Mammary epithelial cell (primary cell): Measurements from ENCODE around the gene HTT.

Experiments used
- EZH2 ChIP-seq: IDR thresholded peaks from 2 replicates; pipeline ENCODE4 v1.6.1; 2012; ENCODE audit warnings: low read length, inconsistent platforms, borderline replicate concordance
- TF ChIP-seq, protein P1 (sequence below), 2 donors: IDR thresholded peaks in 1 of 2; conservative IDR thresholded peaks in 1 of 2; 2 replicates each; pipeline ENCODE4 v1.5.1; 2011 to 2012; ENCODE audit warnings: inconsistent platforms in 2 of 2, low read length in 2 of 2, mild to moderate bottlenecking in 2 of 2, control low read depth in 1 of 2, low read depth in 1 of 2; ENCODE audit not compliant: insufficient read depth in 1 of 2; ENCODE audit errors: extremely low read depth in 1 of 2

DNA sequence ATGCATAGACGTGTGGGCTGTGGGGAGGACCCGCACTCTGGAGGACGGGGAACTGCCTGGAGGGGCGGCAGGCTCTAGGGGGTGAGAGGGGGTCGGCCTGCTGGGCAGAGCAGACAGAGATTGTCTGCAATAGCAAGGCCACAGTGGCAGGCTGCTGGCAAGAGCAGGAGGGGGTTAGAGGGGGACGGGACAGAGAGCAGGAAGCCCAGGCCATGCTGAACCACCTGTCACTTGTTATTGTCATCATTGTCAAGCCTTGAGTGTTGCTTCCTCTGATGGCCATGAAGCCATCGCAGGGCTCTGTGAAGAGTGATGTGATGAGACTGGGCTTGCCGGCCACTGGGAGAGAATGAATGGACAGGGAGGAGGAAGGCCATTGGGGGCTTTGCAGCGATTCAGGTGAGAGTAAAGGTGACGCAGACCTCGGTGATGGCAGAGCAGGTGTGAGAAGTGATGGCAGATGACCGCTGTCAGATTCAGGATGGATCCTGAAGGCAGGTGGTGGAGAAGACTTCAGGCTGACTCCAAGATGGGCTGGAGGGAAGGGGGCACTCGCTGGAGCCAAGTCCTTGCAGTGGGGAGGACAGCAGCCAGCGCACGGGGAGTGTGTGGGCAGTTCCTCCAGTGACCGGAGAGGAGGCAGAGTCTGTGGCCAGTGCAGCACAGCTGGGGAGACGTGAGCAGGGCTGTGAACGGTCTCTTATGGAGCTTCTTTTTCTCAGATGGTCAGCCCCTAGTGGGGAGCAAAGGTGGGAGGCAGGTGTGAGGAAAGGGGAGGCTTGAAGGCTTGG, 43.7 kb upstream of the HTT start:
- TF ChIP-seq, protein P1, sequence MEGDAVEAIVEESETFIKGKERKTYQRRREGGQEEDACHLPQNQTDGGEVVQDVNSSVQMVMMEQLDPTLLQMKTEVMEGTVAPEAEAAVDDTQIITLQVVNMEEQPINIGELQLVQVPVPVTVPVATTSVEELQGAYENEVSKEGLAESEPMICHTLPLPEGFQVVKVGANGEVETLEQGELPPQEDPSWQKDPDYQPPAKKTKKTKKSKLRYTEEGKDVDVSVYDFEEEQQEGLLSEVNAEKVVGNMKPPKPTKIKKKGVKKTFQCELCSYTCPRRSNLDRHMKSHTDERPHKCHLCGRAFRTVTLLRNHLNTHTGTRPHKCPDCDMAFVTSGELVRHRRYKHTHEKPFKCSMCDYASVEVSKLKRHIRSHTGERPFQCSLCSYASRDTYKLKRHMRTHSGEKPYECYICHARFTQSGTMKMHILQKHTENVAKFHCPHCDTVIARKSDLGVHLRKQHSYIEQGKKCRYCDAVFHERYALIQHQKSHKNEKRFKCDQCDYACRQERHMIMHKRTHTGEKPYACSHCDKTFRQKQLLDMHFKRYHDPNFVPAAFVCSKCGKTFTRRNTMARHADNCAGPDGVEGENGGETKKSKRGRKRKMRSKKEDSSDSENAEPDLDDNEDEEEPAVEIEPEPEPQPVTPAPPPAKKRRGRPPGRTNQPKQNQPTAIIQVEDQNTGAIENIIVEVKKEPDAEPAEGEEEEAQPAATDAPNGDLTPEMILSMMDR (conservative IDR thresholded peaks at IDR 0.05 in 1 of 2, IDR thresholded peaks at IDR 0.05 in 1 of 2; ENCODE audit: extremely low read depth in 1 of 2, insufficient read depth in 1 of 2, low read depth in 1 of 2, low read length in 2 of 2), result no peak
- no peak for TF ChIP-seq EZH2
